Prostate gland (tissue), 2 donors: ENCODE measurements around the gene KIFC1. TPM values are rescaled to one million over a fixed set of nuclear protein-coding genes. Genes with fewer than 3 reads are reported as not detected.

Experiments
- DNase-seq: peaks from one replicate; pipeline ENCODE4 v3.0.0-alpha.2; 2019; ENCODE audit warnings: low spot score
- H3K27ac ChIP-seq, 2 donors: fragments of 200-600 bp; sonication (generic); 2 replicates each; pipeline ENCODE4 v1.5.1; 2017 to 2019
- H3K27me3 ChIP-seq: fragments of 200-600 bp; sonication (generic); replicated peaks from 2 replicates; pipeline ENCODE4 v1.5.1; 2019; ENCODE audit not compliant: insufficient read depth
- H3K36me3 ChIP-seq, 2 donors: fragments of 200-600 bp; sonication (generic); 1 replicate in 1 of 2; 2 replicates in 1 of 2; pipeline versions ENCODE4 v1.5.1 to v1.8.1; 2017 to 2019
- H3K4me1 ChIP-seq: fragments of 200-600 bp; sonication (generic); replicated peaks from 2 replicates; pipeline ENCODE4 v1.5.1; 2019
- H3K4me3 ChIP-seq, 2 donors: fragments of 200-600 bp; sonication (generic); 2 replicates each; pipeline ENCODE4 v1.5.1; 2017 to 2019
- H3K9me3 ChIP-seq: fragments of 200-600 bp; sonication (generic); 2 replicates; pipeline ENCODE4 v1.5.1; 2017
- POLR2A ChIP-seq: fragments of 450-650 bp; IDR thresholded peaks from one replicate; pipeline ENCODE4 v1.6.1; 2016; ENCODE audit warnings: antibody characterized with exemption, mild to moderate bottlenecking
- POLR2AphosphoS5 ChIP-seq: sonication (generic); formaldehyde crosslinking; IDR thresholded peaks from one replicate; pipeline ENCODE4 v1.6.1; 2017; ENCODE audit warnings: antibody characterized with exemption
- WGBS: methylation state at CpG from one replicate; pipeline ENCODE4 v1.1.5; 2018; 5-methylcytosine and 5-hydroxymethylcytosine counted together
- intact Hi-C: fragments of 100-400 bp; cut with DNase I; formaldehyde crosslinking; loops from one replicate; pipeline ENCODE4 v1.14.2; 2022
- total RNA-seq, 2 donors: library from RNA; depleted of rRNA; stranded (reverse); fragments of >200 nt; gene quantifications; one replicate each; pipeline ENCODE4 v1.1.0, GENCODE V29; 2016
- TF ChIP-seq, protein P1 (sequence below), 4 experiments: fragments of 200-600 bp in 2 of 4; fragments of 450-650 bp in 2 of 4; sonication (generic) in 2 of 4; IDR thresholded peaks; 1 replicate in 3 of 4; 2 replicates in 1 of 4; pipeline ENCODE4 v1.5.1; 2016 to 2019; ENCODE audit warnings: antibody characterized with exemption in 4 of 4, mild to moderate bottlenecking in 2 of 4, moderate library complexity in 2 of 4

Gene KIFC1
- total RNA-seq, 2 donors from 2014 or later, result 5.8 to 6.5 TPM

DNA sequence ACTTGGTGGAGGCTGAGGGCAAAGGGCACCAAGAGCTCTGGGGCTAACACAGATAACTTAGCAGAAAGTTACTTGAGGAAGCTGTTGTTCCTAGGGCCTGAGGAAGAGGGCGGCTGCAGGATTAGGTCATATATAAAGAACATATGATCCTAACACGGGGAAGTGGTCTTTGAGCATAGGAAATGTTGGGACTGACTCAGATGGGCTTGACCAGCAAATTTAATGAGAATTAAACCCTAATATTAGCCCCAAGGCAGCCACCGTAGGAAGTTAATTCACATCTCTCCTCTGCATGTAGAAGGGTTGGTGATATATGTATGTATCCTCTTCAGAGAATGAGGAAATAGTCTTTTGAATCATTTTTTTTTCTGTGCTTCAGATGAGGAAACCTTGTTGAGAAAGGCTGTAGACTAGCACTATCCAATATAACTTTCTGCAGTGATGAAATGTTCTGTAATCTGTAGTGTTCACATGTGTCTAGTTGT is 53.5 kb downstream of the KIFC1 start:
- TF ChIP-seq POLR2AphosphoS5, result no peak
- TF ChIP-seq, protein P1, sequence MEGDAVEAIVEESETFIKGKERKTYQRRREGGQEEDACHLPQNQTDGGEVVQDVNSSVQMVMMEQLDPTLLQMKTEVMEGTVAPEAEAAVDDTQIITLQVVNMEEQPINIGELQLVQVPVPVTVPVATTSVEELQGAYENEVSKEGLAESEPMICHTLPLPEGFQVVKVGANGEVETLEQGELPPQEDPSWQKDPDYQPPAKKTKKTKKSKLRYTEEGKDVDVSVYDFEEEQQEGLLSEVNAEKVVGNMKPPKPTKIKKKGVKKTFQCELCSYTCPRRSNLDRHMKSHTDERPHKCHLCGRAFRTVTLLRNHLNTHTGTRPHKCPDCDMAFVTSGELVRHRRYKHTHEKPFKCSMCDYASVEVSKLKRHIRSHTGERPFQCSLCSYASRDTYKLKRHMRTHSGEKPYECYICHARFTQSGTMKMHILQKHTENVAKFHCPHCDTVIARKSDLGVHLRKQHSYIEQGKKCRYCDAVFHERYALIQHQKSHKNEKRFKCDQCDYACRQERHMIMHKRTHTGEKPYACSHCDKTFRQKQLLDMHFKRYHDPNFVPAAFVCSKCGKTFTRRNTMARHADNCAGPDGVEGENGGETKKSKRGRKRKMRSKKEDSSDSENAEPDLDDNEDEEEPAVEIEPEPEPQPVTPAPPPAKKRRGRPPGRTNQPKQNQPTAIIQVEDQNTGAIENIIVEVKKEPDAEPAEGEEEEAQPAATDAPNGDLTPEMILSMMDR (IDR thresholded peaks at IDR 0.05), result no peak
- TF ChIP-seq POLR2A, result no peak
- H3K4me1 ChIP-seq, result no peaks in the 10 kb centered on the region
- H3K27me3 ChIP-seq, result no peaks in the 10 kb centered on the region
- no peaks in the 10 kb centered on the region for H3K36me3 ChIP-seq
- H3K4me3 ChIP-seq, result no peak overlapping the region
- no peaks in the 10 kb centered on the region for H3K9me3 ChIP-seq
- H3K27ac ChIP-seq, result no peak overlapping the region
- no peak for DNase-seq
- WGBS, result 84% methylated on average over 3 of the region's 3 CpGs
- intact Hi-C loops, result no loop called here

DNA sequence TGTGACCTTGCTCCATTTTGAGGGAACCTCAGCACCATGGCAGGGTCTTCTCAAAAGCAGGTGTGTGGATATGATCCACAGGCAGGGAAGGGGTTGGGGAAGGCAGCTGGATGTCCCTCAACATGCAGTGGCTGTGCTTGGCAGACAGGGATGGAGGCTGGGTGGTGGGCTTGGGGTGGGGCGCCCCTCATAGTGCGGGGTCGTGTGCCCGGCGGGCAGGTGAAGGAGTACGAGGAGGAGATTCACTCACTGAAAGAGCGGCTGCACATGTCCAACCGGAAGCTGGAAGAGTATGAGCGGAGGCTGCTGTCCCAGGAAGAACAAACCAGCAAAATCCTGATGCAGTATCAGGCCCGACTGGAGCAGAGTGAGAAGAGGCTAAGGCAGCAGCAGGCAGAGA is 54.7 kb downstream of the KIFC1 start:
- TF ChIP-seq, protein P1 (IDR thresholded peaks at IDR 0.05), result no peak
- no peak for TF ChIP-seq POLR2AphosphoS5
- TF ChIP-seq POLR2A, result no peak
- DNase-seq, result no peak
- Histone ChIP-seq H3K27ac (no peak overlapping the region), H3K27me3 (no peaks in the 10 kb centered on the region), H3K4me3 (no peak overlapping the region), H3K36me3 (no peaks in the 10 kb centered on the region), H3K9me3 (no peaks in the 10 kb centered on the region), H3K4me1 (no peaks in the 10 kb centered on the region)
- intact Hi-C loops, result no loop called here
- WGBS, result 88% methylated on average over 10 of the region's 10 CpGs

DNA sequence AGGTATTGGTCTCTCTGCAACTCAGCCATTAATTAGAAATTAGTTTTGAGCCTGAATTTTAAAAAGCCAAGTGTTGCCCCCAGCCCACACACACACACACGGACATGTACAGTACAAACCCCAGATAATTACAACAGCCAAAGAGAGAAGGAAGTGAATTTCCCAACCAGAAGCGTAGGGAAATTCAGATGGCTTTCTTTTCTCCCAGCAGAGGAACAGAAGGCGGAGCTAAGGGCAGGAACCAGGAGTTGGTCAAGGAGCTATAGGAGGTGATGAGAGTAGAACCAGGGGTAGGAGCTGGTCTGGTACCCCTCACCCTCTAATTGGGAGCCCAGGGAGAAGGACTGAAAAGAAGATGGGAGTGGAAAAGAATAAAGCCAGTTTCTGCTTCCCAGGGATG is 58.8 kb downstream of the KIFC1 start:
- no peaks in the 10 kb centered on the region for H3K4me1 ChIP-seq
- intact Hi-C loops, result loop anchor here (10.0 kb wide), 1 partner anchor 334 kb away; the partner anchor contains the start of gene LEMD2
- no peaks in the 10 kb centered on the region for H3K9me3 ChIP-seq
- H3K27me3 ChIP-seq, result no peaks in the 10 kb centered on the region
- no peak for DNase-seq
- no peak overlapping the region for H3K27ac ChIP-seq
- TF ChIP-seq POLR2A (no peak), POLR2AphosphoS5 (no peak)
- TF ChIP-seq, protein P1 (IDR thresholded peaks at IDR 0.05), result no peak
- WGBS, result 75% methylated on average over 3 of the region's 3 CpGs
- no peaks in the 10 kb centered on the region for H3K36me3 ChIP-seq
- H3K4me3 ChIP-seq, result no peak overlapping the region

DNA sequence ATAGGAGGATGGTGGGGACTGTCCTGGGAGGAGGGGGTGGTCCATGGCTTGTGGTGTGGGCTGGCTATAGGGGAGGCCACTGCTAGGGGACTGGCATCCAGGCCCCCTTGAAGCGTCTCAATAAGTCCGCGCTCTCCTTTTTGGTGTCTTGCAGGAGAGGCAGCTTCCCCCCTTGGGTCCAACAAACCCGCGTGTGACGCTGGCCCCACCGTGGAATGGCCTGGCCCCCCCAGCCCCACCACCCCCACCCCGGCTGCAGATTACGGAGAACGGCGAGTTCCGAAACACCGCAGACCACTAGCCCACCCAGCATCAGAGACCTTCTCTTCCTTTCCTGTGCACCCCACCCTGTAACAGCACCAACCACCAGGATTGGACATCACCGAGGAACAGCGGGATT is 60.0 kb downstream of the KIFC1 start:
- intact Hi-C loops, result loop anchor here (10.0 kb wide), 1 partner anchor 333 kb away; the partner anchor contains the start of gene LEMD2
- no peaks in the 10 kb centered on the region for H3K9me3 ChIP-seq
- TF ChIP-seq, protein P1 (IDR thresholded peaks at IDR 0.05), result no peak
- TF ChIP-seq POLR2AphosphoS5 (no peak), POLR2A (no peak)
- no peak overlapping the region for H3K4me3 ChIP-seq
- DNase-seq, result no peak
- no peaks in the 10 kb centered on the region for H3K36me3 ChIP-seq
- H3K4me1 ChIP-seq, result no peaks in the 10 kb centered on the region
- H3K27me3 ChIP-seq, result no peaks in the 10 kb centered on the region
- 87% methylated on average over 15 of the region's 15 CpGs for WGBS
- no peak overlapping the region for H3K27ac ChIP-seq

DNA sequence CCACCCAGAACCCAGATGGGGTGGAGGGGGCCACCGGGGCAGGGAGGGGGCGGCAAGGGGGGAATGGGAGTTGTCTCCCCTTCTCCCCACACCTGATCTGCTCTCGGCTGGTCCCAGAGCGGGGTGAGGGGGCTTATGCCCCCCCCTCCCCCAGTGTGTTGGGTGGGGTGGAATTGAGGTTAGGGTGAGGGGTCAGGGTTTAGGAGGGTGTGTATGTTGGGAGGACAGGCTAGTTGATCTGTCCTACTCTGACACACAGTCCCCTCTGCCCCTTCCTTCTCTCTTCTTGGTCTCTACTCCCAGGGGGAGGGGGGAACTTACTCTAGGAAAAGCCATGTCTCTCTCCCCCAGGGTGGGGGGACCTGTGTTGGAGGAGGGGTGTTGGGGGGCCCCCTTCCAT is 60.9 kb downstream of the KIFC1 start:
- H3K4me3 ChIP-seq, result no peak overlapping the region
- intact Hi-C loops, result loop anchor here (10.0 kb wide), 1 partner anchor 332 kb away; the partner anchor contains the start of gene LEMD2
- H3K36me3 ChIP-seq, result no peaks in the 10 kb centered on the region
- H3K27ac ChIP-seq, result no peak overlapping the region
- H3K27me3 ChIP-seq, result no peaks in the 10 kb centered on the region
- WGBS, result 79% methylated on average over 4 of the region's 4 CpGs
- no peak for DNase-seq
- TF ChIP-seq POLR2AphosphoS5 (no peak), POLR2A (no peak)
- TF ChIP-seq, protein P1 (IDR thresholded peaks at IDR 0.05), result no peak
- no peaks in the 10 kb centered on the region for H3K4me1 ChIP-seq
- H3K9me3 ChIP-seq, result no peaks in the 10 kb centered on the region
